Stimulated activated CD4-positive, alpha-beta T cell treated with anti-CD3 and anti-CD28 coated beads, Interleukin-2, amount 100 ng/mL, for 48 hours (primary cell): ENCODE results near the gene MRGPRX3.
"Not testable (repeated sequence)": the region's sequence is repeated elsewhere in the genome, so short reads cannot be mapped to it uniquely, and the experiment has no call there.

Source experiments
- DNase-seq, 2 donors: peaks; one replicate each; pipeline ENCODE4 v3.0.0-alpha.2; 2020

MRGPRX3 gene

GRCh38 chr11:18132341-18132740 lies at the start of gene MRGPRX3:
MRGPRX3 (plus strand) TSS chr11:18132571; CDS start chr11:18137203, 4,632 bp downstream.
- DNase-seq = no peak

- no peak for DNase-seq
These were observed 44.0 kb upstream of the MRGPRX3 start for GRCh38 chr11:18088366-18088765.

- no peak for DNase-seq
These were observed 43.4 kb upstream of the MRGPRX3 start for GRCh38 chr11:18088966-18089365.

- no peak for DNase-seq
These were observed 40.6 kb upstream of the MRGPRX3 start for GRCh38 chr11:18091731-18092130.

- no peak for DNase-seq
These were observed 38.4 kb upstream of the MRGPRX3 start for GRCh38 chr11:18093959-18094358.

GRCh38 chr11:18100926-18101656 lies 31.3 kb upstream of the MRGPRX3 start:
- no peak for DNase-seq

- no peak for DNase-seq
These were observed 27.1 kb upstream of the MRGPRX3 start for GRCh38 chr11:18105086-18105801.

- peak; percentile 91 to 92 for DNase-seq
These were observed 26.4 kb upstream of the MRGPRX3 start, which contains the start of gene SAAL1 for GRCh38 chr11:18105802-18106574. SAAL1 (minus strand) TSS chr11:18106082; CDS start chr11:18106041, 41 bp downstream.

GRCh38 chr11:18106688-18107087 lies 25.7 kb upstream of the MRGPRX3 start:
- no peak for DNase-seq

- DNase-seq = no peak
These were observed 24.1 kb upstream of the MRGPRX3 start for GRCh38 chr11:18108254-18108653.

- DNase-seq = no peak
These were observed 21.4 kb upstream of the MRGPRX3 start for GRCh38 chr11:18111005-18111404.

- DNase-seq = peak; percentile 56 to 60
These were observed 16.8 kb upstream of the MRGPRX3 start for GRCh38 chr11:18115360-18116127.

GRCh38 chr11:18121331-18121828 lies 11.0 kb upstream of the MRGPRX3 start:
- DNase-seq = not testable (repeated sequence)

GRCh38 chr11:18131115-18131514 lies 1.3 kb upstream of the MRGPRX3 start:
- not testable (repeated sequence) for DNase-seq

GRCh38 chr11:18135308-18135707 lies 2.9 kb downstream of the MRGPRX3 start:
- DNase-seq = no peak

- no peak for DNase-seq
These were observed 4.9 kb downstream of the MRGPRX3 start for GRCh38 chr11:18137186-18137800.

GRCh38 chr11:18140145-18140544 lies 7.8 kb downstream of the MRGPRX3 start:
- DNase-seq = no peak

- DNase-seq = no peak
These were observed 11.9 kb downstream of the MRGPRX3 start for GRCh38 chr11:18144243-18144642.

GRCh38 chr11:18145025-18145424 lies 12.7 kb downstream of the MRGPRX3 start:
- DNase-seq = no peak

GRCh38 chr11:18145837-18146236 lies 13.5 kb downstream of the MRGPRX3 start:
- DNase-seq = no peak

GRCh38 chr11:18151581-18151980 lies 19.2 kb downstream of the MRGPRX3 start:
- no peak for DNase-seq

- no peak for DNase-seq
These were observed 36.0 kb downstream of the MRGPRX3 start for GRCh38 chr11:18168372-18168771.
